HL-60/S4 treated with retinoic acid at 250 ng/mL for 4 days and 3 days (cell line): ENCODE measurements around the gene MRPL34.
"Not testable (repeated sequence)": the region's sequence is repeated elsewhere in the genome, so short reads cannot be mapped to it uniquely, and the experiment has no call there.

Source experiments
- in situ Hi-C: fragments of 300-500 bp; cut with MboI; formaldehyde crosslinking; loops from 2 replicates; pipeline ENCODE4 v1.7.0; 2022; ENCODE audit warnings: low sequenced_read_pairs

Gene MRPL34

DNA sequence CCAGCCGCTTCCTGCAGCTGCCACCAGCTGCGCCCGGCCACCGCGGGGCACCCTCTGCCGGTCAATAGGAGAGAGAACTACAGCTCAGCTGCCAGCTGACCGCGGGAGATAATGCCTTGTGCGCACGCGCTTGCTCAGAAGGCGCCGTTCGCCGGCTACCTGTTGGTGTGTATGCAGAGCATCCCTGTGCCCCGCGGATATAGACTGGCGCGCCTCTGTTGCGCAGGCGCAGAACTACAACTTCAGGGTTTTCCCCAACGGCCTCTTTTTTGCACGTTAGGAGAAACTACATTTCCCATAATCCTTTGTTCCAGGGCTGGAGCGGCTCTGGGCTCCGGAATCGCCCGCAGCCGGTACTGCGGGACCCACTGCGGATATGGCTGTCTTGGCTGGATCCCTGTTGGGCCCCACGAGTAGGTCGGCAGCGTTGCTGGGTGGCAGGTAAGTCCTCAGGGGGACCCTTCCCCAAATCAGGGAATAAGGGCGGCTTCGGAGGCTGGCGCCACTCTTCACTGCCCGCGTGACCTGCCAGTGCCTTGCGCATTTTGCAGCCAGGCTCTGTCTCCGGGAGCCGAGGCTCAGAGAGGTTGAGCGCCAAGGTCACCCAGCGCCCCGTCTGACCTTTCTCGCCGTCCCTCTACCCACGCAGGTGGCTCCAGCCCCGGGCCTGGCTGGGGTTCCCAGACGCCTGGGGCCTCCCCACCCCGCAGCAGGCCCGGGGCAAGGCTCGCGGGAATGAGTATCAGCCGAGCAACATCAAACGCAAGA is at the start of gene MRPL34:
TSS of gene MRPL34 (plus strand) at position 356 of the 768 bp plus-strand sequence. CDS start at position 377, 21 bp downstream.
- in situ Hi-C loops = no loop called here

DNA sequence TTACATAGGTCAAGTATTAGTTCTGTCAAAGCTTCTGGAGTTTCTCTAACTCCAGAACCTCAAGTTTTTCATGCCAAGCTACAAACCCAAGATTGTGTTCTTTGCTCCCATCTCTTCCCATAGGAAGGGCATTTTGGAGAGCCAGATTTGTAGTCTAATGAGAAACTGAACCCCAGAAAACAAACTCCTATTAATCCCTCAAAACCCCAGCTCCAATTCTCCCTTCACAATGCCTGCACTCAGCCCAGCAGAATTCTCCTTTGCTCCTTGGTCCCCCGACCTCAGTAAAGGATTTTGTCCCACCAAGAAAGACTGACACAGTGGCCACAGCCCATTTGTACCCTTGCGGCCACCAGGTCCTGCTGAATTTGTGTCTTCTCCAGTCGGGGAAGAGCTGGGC is 49.5 kb upstream of the MRPL34 start:
- in situ Hi-C loops = no loop called here

DNA sequence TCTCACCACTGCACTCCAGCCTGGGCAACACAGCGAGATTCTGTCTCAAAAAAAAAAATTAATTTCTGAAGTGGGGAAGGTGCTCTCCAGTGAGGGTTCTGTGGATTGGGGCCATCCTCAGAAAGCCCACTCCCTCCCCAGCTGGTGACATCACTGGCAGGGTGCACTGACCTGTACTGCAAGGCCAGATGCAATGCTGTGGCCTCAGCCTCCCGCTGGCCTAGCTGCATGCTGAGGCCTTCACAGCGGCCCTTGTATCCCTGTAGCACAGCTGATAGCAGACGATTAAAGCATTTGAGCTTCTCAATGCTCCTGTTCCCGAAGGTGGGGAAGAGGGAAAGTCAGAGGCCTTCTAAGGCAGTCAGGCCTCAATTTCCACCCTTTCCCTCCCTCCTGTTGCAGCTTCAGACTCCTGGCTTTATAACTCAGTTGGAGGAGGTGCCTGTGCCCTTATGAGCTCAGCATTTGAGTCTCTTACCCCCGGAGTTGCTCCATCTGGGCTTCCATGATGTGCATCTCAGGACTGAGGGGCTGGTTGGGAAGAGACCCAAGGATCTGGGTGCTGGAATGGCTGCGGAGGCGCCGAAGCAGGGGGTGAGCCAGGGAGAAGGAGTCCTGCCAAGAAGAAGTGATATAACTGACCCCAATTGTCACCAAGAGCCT is 46.4 kb upstream of the MRPL34 start:
- in situ Hi-C loops = no loop called here

DNA sequence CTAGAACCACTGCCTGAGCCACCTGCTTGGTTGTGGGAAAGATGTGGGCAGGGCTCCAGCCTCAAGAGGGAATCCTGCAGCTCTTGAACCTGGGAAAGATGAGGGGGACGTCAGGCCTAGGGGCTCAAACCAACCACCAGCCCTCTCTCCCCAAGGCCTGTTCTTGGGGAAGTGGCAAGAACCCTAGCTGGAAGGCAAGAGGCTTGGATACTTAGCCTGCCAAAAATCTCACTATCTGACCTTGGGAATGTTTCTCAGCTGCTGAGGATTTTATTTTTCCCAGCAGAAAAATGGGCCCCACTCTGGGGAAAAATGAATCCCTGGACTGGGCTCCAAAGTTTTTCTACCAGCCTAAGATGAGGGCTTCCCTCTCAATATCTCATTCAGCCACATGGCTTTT is 45.7 kb upstream of the MRPL34 start:
- in situ Hi-C loops = no loop called here

DNA sequence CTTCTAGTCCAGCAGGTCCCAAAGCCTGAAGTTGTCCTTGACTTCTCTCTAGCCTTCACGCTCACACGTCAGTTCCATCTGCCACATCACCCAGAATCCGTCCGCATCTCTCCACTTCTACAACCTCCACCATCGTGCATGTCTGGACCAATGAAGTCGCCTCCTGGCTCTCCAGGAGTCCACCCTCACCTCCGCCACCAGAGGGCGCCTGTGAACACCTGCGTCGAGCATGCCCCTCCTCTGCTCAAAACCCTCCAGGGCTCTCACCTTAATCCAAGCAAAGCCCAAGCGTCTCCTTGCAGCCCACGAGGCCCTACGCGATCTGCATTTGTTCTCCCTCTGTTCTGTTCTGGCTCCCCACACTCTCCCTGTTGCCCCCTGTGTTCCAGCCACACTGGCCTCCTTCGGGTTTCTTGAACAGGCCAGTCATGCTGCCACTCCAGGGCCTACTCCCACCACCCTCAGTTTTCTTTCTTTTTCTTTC is 44.8 kb upstream of the MRPL34 start:
- in situ Hi-C loops = no loop called here

DNA sequence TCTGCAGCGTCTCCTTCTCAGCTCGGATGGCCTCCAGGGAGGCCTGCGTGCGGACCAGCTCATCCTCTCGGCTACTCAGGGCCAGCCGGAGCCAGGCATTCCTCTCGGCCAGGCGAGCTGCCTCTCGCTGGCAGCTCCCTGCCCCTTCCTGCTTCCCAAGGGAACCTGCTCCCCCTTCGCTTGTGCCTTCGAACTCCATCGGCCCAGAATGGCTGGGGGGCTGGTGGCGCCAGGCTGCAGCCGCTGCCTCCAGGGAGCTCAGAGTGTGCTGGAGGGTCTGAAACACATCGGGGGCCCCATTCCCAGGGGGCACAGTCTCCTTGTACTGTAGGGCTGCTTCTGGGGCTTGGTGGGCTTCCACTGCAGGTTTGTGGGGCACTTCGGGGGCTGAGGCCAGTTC is 43.1 kb upstream of the MRPL34 start:
- in situ Hi-C loops = no loop called here

DNA sequence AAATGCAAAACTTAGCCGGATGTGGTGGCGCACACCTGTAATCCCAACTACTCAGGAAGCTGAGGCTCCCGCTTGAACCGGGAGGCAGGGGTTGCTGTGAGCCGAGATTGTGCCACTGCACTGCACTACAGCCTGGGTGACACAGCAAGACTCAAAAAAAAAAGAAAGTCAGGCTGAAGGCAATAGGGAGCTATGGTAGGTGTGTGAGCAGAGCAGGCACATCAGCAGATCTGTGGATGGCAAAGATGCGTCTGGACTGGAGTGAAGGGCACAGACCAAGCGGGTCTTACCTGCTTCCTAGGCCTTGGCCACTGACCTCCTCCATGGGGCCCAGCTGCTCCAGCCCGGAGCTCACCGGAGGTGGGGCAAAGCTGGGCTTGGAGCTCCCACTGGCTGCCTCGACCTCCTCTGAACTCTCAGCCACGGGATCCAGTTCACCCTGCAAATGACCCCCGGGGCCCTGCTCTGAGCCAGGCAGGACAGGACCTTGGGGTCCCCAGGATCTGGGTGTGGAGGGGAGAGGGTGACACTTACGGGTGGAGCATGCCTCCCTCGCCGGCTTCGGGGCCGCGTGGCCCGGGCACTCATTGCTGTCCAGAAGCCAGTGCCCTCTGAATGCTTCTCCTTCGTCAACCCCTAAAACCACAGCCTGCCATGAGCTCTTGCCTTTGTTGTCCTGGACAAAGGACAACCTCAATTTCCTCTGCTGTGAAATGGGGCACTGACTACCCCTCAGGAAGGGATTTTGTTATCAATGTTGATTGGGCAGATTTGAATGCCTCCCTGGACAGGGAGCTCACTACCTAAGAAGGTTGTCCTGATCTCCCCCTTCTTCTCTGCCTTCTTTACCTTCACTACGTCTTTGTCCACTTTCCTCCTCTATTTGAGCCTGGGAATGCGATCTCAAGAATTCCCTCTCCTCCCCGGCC is 41.7 kb upstream of the MRPL34 start:
- in situ Hi-C loops = no loop called here

DNA sequence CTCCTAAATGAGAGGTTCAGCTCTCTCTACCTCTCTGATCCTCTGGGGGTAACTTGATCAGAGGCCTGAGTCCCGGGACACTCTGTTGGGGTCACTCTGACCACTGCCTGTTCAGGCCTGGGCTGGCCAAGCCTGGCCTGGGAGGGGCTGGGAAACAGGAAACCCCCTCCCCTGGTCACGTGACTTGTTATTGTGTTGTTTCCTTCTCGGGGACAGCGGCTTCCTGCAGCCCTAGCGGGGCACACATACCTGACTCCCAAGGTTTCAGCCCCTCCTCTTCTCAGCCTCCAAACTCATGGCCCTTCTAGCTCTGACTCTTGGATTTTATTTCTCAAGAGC is 41.1 kb upstream of the MRPL34 start, which contains the start of gene USHBP1:
TSS of gene USHBP1 (minus strand) at position 105 of the 339 bp plus-strand sequence. CDS start 446 bp downstream, outside the sequence.
- in situ Hi-C loops = no loop called here

DNA sequence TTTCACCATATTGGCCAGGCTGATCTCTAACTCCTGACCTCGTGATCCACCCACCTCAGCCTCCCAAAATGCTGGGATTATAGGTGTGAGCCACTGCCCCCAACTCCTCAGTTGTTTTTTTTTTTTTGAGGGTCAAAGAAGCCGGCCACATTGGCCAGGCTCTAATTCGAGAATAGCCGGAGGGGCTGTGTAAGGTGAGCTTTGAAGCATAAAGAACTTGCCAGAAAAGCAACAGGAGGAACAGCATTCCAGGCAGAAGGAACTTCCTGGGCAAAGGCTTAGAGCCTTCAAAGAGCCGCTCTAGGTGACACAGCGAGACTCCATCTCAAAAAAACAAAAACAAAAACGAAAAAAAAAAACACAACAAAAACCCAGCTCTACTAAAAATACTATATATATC is 39.6 kb upstream of the MRPL34 start:
- in situ Hi-C loops = no loop called here

DNA sequence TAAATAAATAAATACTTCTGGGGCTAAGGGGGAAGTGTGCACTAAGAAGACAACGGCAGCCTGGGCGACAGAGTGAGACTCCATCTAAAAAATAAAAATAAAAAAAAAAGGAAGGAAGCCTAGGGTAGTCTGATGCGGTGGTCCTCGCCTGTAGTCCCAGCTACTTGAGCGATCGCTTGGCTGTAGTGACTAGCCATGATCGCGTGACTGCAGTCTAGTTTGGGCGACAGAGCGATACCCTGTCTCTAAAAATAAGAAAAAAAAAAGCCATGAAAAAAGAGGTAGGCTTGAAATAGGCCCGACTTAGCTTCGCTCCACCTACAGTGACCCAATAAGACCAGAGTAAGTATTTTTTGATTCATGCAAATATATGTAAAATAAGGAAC is 39.1 kb upstream of the MRPL34 start:
- in situ Hi-C loops = no loop called here

DNA sequence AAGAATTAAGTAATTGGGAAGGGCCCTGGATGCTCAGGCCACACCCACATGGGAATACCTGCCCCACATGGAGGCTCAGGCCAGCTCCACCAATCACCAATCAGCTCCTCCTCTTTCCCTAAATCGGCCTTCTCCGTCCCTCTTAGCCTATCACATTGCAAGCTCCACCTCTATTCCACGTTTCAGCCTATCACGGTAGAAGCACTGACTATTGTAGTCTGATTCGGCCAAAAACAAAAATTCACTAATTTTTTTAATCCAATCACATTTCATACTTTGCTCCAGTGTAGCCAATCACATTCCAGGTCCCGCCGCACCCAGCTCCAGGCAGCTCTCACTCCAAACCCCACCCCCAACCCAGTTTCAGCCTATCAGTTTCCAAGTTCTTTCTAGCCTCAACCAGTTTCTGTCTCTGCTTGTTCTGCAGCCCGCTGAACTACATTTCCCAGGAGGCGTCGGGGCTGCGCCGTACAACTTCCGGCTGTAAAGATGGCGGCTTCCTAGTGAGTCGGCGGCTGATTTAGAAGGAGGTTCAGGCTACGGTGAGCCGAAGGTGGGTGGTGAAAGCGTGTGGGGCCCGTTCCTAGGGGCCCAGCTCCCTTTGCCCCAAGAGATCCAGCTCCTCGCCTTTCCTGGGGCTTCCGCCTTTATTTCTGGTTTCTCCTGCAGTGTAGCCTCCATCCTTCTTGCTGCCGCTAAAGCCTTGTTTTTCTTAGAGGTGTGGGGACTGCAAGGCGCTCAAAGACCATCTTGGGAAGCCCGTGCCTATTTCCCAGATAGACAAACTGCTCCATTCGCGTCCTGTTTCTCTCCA is 38.5 kb upstream of the MRPL34 start, which contains the start of gene BABAM1:
TSS of gene BABAM1 (plus strand) at position 469 of the 814 bp plus-strand sequence. CDS start 1,364 bp downstream, outside the sequence.
- in situ Hi-C loops = no loop called here

DNA sequence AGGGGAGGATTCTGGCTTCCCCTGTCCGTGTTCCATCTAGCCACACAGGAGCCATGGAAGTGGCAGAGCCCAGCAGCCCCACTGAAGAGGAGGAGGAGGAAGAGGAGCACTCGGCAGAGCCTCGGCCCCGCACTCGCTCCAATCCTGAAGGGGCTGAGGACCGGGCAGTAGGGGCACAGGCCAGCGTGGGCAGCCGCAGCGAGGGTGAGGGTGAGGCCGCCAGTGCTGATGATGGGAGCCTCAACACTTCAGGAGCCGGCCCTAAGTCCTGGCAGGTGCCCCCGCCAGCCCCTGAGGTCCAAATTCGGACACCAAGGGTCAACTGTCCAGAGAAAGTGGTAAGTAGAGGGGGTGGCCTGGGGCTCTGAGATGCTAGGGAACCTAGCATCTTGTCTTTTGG is 36.9 kb upstream of the MRPL34 start:
- in situ Hi-C loops = no loop called here

DNA sequence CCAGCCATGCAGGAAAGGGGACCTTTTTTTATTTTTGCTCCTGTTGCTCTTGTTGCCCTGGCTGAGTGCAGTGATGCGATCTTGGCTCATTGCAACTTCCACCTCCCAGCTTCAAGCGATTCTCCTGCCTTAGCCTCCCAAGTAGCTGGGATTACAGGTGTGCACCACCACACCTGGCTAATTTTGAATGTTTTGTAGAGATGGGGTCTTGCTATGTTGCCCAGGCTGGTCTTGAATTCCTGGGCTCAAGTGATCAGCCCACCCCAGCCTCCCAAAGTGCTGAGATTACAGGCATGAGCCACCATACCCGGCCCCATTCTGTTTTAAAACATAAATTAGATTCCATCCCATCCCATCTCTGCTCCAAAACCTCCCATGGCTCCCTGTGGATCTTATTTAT is 30.8 kb upstream of the MRPL34 start:
- in situ Hi-C loops = not testable (repeated sequence)

DNA sequence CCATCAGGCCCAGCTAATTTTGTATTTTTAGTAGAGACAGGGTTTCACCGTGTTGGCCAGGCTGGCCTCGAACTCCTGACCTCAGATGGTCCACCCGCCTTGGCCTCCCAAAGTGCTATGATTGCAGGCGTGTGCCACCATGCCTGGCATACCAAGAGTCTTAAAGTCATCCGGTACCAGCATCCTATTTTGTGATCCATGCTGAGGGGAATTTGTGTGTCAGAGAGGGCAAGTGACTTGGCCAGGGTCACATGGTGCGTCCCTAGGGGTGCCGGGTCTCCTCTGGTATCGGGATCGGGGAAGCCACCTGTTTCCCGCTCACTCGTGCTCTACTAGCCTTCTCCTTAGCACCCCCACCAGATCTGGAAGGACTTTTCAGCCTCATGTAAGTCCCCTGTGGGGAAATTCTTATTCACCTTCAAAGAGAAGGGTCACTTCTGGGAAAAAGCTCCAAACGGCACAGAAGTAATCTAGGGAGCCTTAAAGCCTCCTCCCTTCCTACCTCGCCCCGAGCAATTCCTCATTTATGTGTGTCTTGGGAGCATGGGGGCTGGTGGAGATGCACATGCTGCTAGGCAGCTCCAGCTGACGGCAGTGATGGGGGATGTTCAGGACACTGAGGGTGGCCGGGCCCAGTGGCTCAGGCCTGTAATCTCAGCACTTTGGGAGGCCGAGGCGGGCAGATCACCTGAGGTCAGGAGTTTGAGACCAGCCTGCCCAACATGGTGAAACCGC is 30.1 kb upstream of the MRPL34 start:
- in situ Hi-C loops = no loop called here

DNA sequence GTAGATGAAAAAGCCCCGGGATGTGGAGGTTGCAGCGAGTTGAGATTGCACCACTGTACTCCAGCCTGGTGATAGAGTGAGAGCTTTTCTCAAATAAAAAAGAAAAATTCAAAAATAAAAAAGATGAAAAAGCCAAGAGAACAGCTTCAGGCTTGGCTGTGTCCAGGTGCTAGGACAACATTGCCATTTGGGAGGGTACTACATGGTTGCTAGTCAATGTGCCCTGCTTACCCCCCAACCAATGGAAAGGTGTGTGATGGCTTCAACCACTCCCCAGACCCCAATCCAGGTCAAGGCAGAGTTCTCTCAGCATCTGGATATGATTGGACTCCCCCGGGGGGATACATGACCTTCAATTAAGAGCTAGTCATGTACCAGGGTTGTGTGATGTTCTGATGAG is 26.2 kb upstream of the MRPL34 start:
- in situ Hi-C loops = no loop called here

DNA sequence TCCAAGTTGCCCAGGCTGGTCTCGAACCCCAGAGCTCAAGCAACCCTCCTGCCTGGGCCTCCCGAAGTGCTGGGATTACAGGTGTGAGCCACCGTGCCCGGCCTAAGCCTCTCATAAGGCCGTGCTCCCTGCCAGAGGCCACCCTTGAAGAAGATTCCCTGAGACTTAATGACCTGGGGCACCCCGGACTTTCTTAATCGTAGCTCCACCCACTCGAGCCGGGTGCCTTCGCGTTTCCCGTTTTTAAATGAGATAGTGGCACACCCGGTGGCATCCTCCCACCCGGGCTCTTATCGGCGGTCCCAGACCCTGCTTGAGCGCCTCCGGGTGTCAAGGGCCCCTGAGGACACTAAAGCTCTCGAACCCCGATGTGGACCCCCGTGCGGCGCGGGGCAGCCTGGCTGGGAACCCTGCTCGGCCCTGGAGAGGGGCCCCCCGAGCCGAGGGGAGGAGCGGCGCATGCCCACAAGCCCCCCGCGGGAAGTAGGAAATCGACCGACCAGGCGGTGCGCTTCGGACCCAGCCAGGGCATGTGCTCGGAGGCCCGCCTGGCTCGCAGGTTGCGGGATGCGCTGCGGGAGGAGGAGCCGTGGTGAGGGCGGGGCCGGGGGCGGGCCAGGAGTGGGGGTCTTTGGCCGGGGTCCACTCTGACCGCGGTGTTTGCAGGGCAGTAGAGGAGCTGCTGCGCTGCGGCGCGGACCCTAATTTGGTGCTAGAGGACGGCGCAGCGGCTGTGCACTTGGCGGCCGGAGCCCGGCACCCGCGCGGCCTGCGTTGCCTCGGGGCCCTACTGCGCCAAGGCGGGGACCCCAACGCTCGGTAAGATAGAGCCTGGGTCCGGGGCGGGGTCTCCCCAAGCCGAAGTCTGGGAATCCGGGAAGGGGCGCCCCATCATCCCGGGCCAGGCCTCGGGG is 24.0 kb upstream of the MRPL34 start, which contains the start of gene ANKLE1:
TSS of gene ANKLE1 (plus strand) at position 511 of the 914 bp plus-strand sequence. CDS start at position 531, 20 bp downstream.
- in situ Hi-C loops = loop anchor here (10.0 kb wide), 1 partner anchor 207 kb away; the partner anchor contains the start of genes HAUS8 and MYO9B

DNA sequence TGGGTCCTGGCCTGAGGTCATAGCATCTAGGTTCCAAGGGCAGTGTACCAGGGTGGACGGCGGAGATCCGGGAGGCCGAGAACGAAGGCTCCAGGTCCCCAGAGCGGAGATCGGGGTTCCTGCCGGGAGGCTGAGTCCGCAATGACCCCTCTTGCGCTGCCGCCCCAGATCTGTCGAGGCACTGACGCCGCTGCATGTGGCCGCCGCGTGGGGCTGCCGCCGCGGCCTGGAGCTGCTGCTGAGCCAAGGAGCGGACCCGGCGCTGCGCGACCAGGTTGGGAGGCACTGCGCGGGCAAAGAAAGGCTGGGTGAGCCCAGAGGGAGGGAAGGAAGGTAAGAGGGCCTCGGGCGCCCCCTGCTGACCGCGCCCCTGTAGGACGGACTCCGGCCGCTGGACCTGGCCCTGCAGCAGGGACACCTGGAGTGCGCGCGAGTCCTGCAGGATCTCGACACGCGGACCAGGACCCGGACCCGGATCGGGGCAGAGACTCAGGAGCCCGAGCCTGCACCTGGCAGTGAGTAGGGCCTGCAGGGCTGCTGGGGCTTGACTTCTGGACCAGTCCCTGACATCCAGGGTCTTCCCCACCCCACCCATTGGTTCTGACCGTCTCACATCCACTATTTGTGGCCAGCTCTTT is 23.1 kb upstream of the MRPL34 start:
- in situ Hi-C loops = loop anchor here (10.0 kb wide), 1 partner anchor 208 kb away; the partner anchor contains the start of genes HAUS8 and MYO9B
